HEK293 (cell line): Measurements from ENCODE around the gene F3.

ENCODE experiments used
- CTCF ChIP-seq: fragments of 450-650 bp; formaldehyde crosslinking; IDR thresholded peaks from 2 replicates; pipeline ENCODE4 v1.5.1; 2016; ENCODE audit warnings: missing biosample characterization, missing genetic modification characterization
- ZFP37 ChIP-seq: fragments of 450-650 bp; formaldehyde crosslinking; IDR thresholded peaks from 2 replicates; pipeline ENCODE4 v1.5.1; 2016; ENCODE audit warnings: missing biosample characterization, missing genetic modification characterization
- ZNF138 ChIP-seq: fragments of 450-650 bp; formaldehyde crosslinking; IDR thresholded peaks from 2 replicates; pipeline ENCODE4 v1.5.1; 2016; ENCODE audit warnings: missing biosample characterization, missing genetic modification characterization, borderline replicate concordance
- ZNF37A ChIP-seq: fragments of 450-650 bp; IDR thresholded peaks from 2 replicates; pipeline ENCODE4 v1.5.1; 2018; ENCODE audit warnings: missing biosample characterization, missing genetic modification characterization
- ZNF837 ChIP-seq: fragments of 450-650 bp; formaldehyde crosslinking; IDR thresholded peaks from 2 replicates; pipeline ENCODE4 v1.5.1; 2016; ENCODE audit warnings: missing biosample characterization, missing genetic modification characterization

GRCh38 chr1:94529416-94529815 lies 12.1 kb downstream of the F3 start:
- TF ChIP-seq CTCF (tag by site-specific recombination) (no peak), ZNF138 (tag by site-specific recombination) (no peak), ZNF37A (no peak), ZNF837 (tag by site-specific recombination) (no peak), ZFP37 (tag by site-specific recombination) (no peak)
